ENCODE data around the gene MARCHF10.
A peak's percentile ranks its signal among the peaks of the same experiment; 100 is the strongest.

Gene MARCHF10

DNA sequence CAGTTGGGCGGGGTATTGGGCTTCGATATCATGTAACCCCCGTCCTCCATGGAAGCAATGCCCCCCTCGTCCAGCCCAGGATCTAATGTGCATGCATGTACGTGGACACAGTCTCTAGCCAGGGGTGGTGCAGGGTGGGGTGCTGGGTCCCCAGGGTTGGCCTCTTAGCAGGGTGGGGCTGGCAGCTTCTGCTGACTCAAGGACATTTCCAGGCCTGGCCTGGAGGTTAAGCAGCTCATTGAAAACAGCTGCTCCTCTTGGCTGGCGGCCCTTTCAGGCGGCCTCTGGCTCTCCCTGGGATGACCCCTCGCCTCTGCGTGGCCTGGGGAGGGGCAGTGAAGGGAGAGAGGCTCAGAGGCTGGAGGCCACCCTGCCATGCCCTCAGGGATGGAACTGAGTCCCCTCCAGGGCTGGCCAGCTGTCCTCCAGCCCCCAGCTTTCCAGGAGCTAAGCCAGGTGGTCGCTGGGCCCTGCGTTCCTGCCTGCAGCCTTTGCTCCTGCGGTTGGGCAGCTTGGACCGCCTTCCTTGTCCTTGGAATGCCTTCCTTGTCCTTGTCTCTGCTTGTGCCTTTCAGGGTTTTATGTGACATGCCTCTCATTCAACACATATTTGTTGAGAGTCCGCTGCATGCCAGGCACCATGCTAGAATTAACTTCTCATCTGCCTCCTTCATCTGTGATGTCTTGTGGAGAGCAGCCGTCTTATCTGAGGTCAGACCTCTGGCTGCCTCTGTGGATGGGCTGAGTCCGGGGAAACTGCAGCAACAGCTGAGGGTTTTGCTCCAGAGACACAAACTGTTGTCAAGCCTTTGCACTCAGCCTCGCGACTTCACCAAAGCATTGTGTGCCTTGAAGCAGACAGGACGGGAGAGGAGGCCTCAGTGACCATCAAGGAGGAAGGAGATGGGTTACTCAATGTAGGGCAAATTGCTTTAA lies 154.0 kb downstream of the MARCHF10 start:
- DNase-seq (ENCODE audit: low read depth in 1 of 2, low spot score in 1 of 2) = peak in 1 of 2 experiments; percentile 23
- in situ Hi-C loops (cut with HindIII; ENCODE audit: low pct_unique_long_range_greater_than_20kb, low sequenced_read_pairs) = no loop called here
- no peak for TF ChIP-seq JUND (IDR thresholded peaks at IDR 0.05; ENCODE audit: low read depth)

DNA sequence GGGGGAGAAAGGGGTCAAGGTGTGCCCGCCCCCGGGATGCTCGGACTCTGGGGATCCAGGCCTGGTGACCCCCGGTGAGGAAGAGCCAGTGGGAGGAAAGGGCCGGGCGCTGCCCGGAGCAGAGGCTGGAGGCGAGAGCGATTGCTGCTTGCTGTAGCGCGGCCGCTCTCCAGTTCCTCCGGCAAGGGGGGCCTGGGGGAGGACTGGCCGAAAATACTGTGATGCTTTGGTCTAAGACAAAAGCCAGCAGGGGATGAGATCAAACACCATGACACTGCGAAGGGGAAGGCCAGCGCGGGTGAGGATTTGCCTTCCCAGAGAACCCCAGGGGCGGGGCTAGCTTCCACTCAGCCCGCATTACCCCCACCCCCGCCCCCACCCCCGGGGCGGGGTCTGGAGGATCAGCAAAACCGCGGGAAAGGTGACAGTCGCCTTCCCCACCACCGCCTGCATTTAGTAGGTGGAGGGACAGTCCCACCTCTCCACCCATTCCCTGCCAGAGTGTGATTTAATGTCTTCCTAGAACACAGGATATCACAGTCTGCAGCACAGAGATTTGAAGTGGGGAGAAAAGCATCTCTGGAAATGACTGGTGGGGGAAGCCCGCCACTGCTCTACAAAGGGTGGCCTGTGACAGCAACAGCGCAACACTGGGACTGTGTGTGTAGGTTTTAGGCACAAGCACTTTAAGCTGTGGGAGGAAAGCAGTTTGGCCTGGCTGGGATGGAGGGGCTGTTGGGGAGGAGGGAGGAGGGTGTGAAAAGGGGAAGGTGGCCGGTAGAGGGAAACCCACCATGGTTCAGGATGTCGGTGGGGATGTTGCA lies 154.9 kb downstream of the MARCHF10 start:
- in situ Hi-C loops (cut with HindIII; ENCODE audit: low pct_unique_long_range_greater_than_20kb, low sequenced_read_pairs) = no loop called here
- no peak for TF ChIP-seq JUND (IDR thresholded peaks at IDR 0.05; ENCODE audit: low read depth)
- DNase-seq (ENCODE audit: low read depth in 1 of 2, low spot score in 1 of 2) = peak in 1 of 2 experiments; percentile 71

DNA sequence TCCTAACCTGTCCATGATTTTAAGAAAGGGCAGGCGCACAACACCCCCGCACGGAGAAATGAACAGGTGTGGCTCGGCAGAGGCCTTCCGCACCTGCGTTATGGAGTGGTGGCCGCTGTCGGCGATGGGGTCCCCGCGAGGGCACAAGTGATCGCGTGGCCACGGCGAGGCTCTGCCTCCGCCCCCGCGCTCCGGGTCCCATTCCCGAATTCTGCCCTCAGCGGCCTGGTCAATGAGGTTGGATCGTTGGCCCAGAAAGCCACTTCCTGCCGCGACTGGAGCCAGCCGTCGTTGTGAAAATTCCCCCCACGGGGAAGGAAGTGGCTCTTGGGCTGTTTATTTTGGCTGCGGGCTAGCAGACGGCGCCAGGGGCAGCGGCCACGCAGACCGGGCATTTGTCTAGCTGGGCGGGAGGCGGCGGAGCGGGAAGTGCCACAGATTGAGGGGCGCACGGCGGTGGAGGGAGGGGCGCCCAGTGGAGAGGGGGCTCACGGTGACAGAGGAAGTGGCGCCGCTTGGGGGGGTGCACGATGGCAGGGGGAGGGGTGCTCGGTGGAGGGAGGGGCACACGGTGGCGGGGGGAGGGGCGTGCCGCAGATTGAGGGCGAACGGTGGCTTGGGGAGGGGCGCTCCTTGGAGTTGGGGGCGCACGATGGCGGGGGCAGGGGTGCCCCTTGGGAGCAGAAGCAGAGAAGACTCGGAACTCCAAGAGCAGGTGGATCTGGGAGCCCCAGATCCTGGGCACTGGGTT lies 155.7 kb downstream of the MARCHF10 start:
- in situ Hi-C loops (cut with HindIII; ENCODE audit: low pct_unique_long_range_greater_than_20kb, low sequenced_read_pairs) = no loop called here
- no peak for TF ChIP-seq JUND (IDR thresholded peaks at IDR 0.05; ENCODE audit: low read depth)
- DNase-seq (ENCODE audit: low read depth in 1 of 2, low spot score in 1 of 2) = peak; percentile 64 to 78
